SK-N-SH (cell line): ENCODE data around the gene RBBP7. TPM values are rescaled to one million over a fixed set of nuclear protein-coding genes. Genes with fewer than 3 reads are reported as not detected.

Source experiments
- CTCF ChIA-PET: fragments of 300-600, 350-600 bp; formaldehyde crosslinking; extraction: SDS; loops from one replicate; lab custom pipeline; 2021; lab: Yijun Ruan, JAX
- POLR2A ChIA-PET: fragments of 350-600 bp; sonication (Branson Sonifier 250); formaldehyde crosslinking; extraction: SDS; loops from one replicate; lab custom pipeline; 2020; ENCODE audit warnings: antibody characterized with exemption, inconsistent platforms; lab: Yijun Ruan, JAX
- DNase-seq: peaks from one replicate; pipeline ENCODE4 v3.0.0; 2012
- H2AFZ ChIP-seq: fragments of 200-600 bp; sonication (generic); 2 replicates; pipeline ENCODE4 v1.8.1; 2016; ENCODE audit warnings: antibody characterized with exemption, mild to moderate bottlenecking, low read depth
- H3F3A ChIP-seq: fragments of 200-600 bp; sonication (generic); replicated peaks from 2 replicates; pipeline ENCODE3; 2016; ENCODE audit warnings: antibody characterized with exemption, mild to moderate bottlenecking; ENCODE audit not compliant: insufficient read depth
- H3K27ac ChIP-seq, 2 experiments: fragments of 200-500 bp in 1 of 2; fragments of 200-600 bp in 1 of 2; sonication (Bioruptor generic) in 1 of 2; sonication (generic), shearing (Covaris generic) in 1 of 2; 2 replicates each; pipeline versions ENCODE4 v1.5.1 to v1.6.1; 2014 to 2016; ENCODE audit warnings: low read depth in 2 of 2, inconsistent platforms in 1 of 2, low read length in 1 of 2, mild to moderate bottlenecking in 1 of 2, mixed read lengths in 1 of 2
- H3K27me3 ChIP-seq: fragments of 200-600 bp; sonication (generic), shearing (Covaris generic); 2 replicates; pipeline ENCODE4 v1.6.1; 2016; ENCODE audit warnings: mixed run types; ENCODE audit not compliant: insufficient read depth
- H3K36me3 ChIP-seq, 2 experiments: fragments of 200-500 bp in 1 of 2; fragments of 200-600 bp in 1 of 2; sonication (Bioruptor generic) in 1 of 2; sonication (generic) in 1 of 2; replicated peaks in 1 of 2; 2 replicates each; pipeline versions ENCODE3 to v1.5.1; 2014 to 2016; ENCODE audit warnings: low read length in 1 of 2, mild to moderate bottlenecking in 1 of 2; ENCODE audit not compliant: insufficient read depth in 2 of 2, control insufficient read depth in 1 of 2
- H3K4me1 ChIP-seq, 2 experiments: fragments of 200-500 bp in 1 of 2; fragments of 200-600 bp in 1 of 2; sonication (Bioruptor generic) in 1 of 2; sonication (generic), shearing (Covaris generic) in 1 of 2; 2 replicates each; pipeline versions ENCODE4 v1.5.1 to v1.6.1; 2014 to 2016; ENCODE audit warnings: low read depth in 1 of 2, low read length in 1 of 2, mixed run types in 1 of 2; ENCODE audit not compliant: insufficient read depth in 2 of 2, control insufficient read depth in 1 of 2
- H3K4me2 ChIP-seq: fragments of 200-600 bp; sonication (generic), shearing (Covaris generic); 2 replicates; pipeline ENCODE4 v1.6.1; 2017; ENCODE audit warnings: mixed run types
- H3K4me3 ChIP-seq, 2 experiments: fragments of 200-500 bp in 1 of 2; fragments of 200-600 bp in 1 of 2; sonication (Bioruptor generic) in 1 of 2; sonication (generic), shearing (Covaris generic) in 1 of 2; 2 replicates each; pipeline versions ENCODE4 v1.5.1 to v1.8.1; 2014 to 2016; ENCODE audit warnings: low read depth in 2 of 2, inconsistent platforms in 1 of 2, low read length in 1 of 2, mild to moderate bottlenecking in 1 of 2, mixed read lengths in 1 of 2, moderate library complexity in 1 of 2
- H3K79me2 ChIP-seq: fragments of 200-600 bp; sonication (generic); 2 replicates; pipeline ENCODE4 v1.8.1; 2017; ENCODE audit warnings: mild to moderate bottlenecking; ENCODE audit not compliant: insufficient read depth
- H3K9ac ChIP-seq: fragments of 200-600 bp; sonication (generic); 2 replicates; pipeline ENCODE4 v1.6.1; 2017; ENCODE audit warnings: mixed run types
- H3K9me2 ChIP-seq: fragments of 200-600 bp; sonication (generic); 2 replicates; pipeline ENCODE4 v1.6.1; 2017; ENCODE audit warnings: mixed run types
- H3K9me3 ChIP-seq: fragments of 200-600 bp; sonication (generic); 2 replicates; pipeline ENCODE4 v1.6.1; 2017; ENCODE audit warnings: mixed run types, mild to moderate bottlenecking, moderate library complexity
- H4K20me1 ChIP-seq: fragments of 200-600 bp; sonication (generic); 2 replicates; pipeline ENCODE4 v1.6.1; 2017; ENCODE audit warnings: mild to moderate bottlenecking, mixed run types; ENCODE audit not compliant: insufficient read depth
- CHD2 ChIP-seq: fragments of 150-350 bp; IDR thresholded peaks from 2 replicates; pipeline ENCODE4 v1.6.1; 2018; ENCODE audit warnings: low read length; ENCODE audit not compliant: partially characterized antibody
- FOSL2 ChIP-seq: IDR thresholded peaks from 2 replicates; pipeline ENCODE4 v1.4.0; 2012; ENCODE audit warnings: low read depth, mild to moderate bottlenecking, moderate library complexity, borderline replicate concordance
- FOXM1 ChIP-seq: IDR thresholded peaks from 2 replicates; pipeline ENCODE4 v1.4.0; 2012; ENCODE audit warnings: low read depth, mild to moderate bottlenecking
- GABPA ChIP-seq: IDR thresholded peaks from 2 replicates; pipeline ENCODE4 v1.4.0; 2012; ENCODE audit warnings: low read depth, mild to moderate bottlenecking
- GATA2 ChIP-seq: sonication (generic); formaldehyde crosslinking; IDR thresholded peaks from 2 replicates; pipeline ENCODE4 v1.5.0; 2020; ENCODE audit warnings: mild to moderate bottlenecking, missing genetic modification reagents
- JUND ChIP-seq: IDR thresholded peaks from 2 replicates; pipeline ENCODE4 v1.4.0; 2012
- MEF2A ChIP-seq: IDR thresholded peaks from 2 replicates; pipeline ENCODE4 v1.4.0; 2012; ENCODE audit warnings: low read depth, borderline replicate concordance
- MXI1 ChIP-seq: IDR thresholded peaks from 2 replicates; pipeline ENCODE4 v1.6.1; 2012; ENCODE audit warnings: mild to moderate bottlenecking, low read depth, low read length, improper control_type of control experiment
- NFIC ChIP-seq: IDR thresholded peaks from 2 replicates; pipeline ENCODE4 v1.4.0; 2012; ENCODE audit warnings: borderline replicate concordance
- PBX3 ChIP-seq: IDR thresholded peaks from 2 replicates; pipeline ENCODE4; 2012
- POLR2AphosphoS5 ChIP-seq: IDR thresholded peaks from 2 replicates; pipeline ENCODE4 v1.6.1; 2012; ENCODE audit warnings: low read depth, low read length
- RFX5 ChIP-seq: IDR thresholded peaks from 2 replicates; pipeline ENCODE4 v1.6.1; 2012; ENCODE audit warnings: mild to moderate bottlenecking, improper control_type of control experiment, low read length
- SIN3A ChIP-seq: IDR thresholded peaks from 2 replicates; pipeline ENCODE4 v1.6.1; 2012; ENCODE audit warnings: low read depth, mild to moderate bottlenecking, low read length, moderate library complexity, borderline replicate concordance
- TCF12 ChIP-seq: IDR thresholded peaks from 2 replicates; pipeline ENCODE4 v1.4.0; 2012
- USF1 ChIP-seq: IDR thresholded peaks from 2 replicates; pipeline ENCODE4 v1.4.0; 2012; ENCODE audit warnings: low read depth, borderline replicate concordance
- YY1 ChIP-seq: IDR thresholded peaks from 2 replicates; pipeline ENCODE4 v1.4.0; 2012; ENCODE audit warnings: low read depth, mild to moderate bottlenecking
- WGBS: methylation state at CpG from one replicate; pipeline ENCODE4 v1.1.6; 2017; ENCODE audit warnings: low lambda C conversion rate; 5-methylcytosine and 5-hydroxymethylcytosine counted together
- polyA plus RNA-seq, 3 experiments: library from polyadenylated mRNA; depleted of rRNA; stranded (reverse); fragments of >200 nt; gene quantifications; 2 replicates each; pipeline ENCODE4 v1.2.3, GENCODE V29; 2012
- TF ChIP-seq, protein P1 (sequence below): fragments of 150-350 bp; IDR thresholded peaks from 2 replicates; pipeline ENCODE4 v1.6.1; 2016; ENCODE audit warnings: mild to moderate bottlenecking, low read depth, low read length
- TF ChIP-seq, protein P2 (sequence below): IDR thresholded peaks from 2 replicates; pipeline ENCODE4 v1.4.0; 2012; ENCODE audit warnings: low read depth
- TF ChIP-seq, protein P3 (sequence below): fragments of 200-600 bp; sonication (generic); IDR thresholded peaks from 2 replicates; pipeline ENCODE4 v1.6.1; 2017; ENCODE audit warnings: antibody characterized with exemption, mild to moderate bottlenecking, moderate library complexity

The RBBP7 gene
- polyA plus RNA-seq, 1 of the 3 experiments (the other 2 are of a cell fraction) = 172 TPM

DNA sequence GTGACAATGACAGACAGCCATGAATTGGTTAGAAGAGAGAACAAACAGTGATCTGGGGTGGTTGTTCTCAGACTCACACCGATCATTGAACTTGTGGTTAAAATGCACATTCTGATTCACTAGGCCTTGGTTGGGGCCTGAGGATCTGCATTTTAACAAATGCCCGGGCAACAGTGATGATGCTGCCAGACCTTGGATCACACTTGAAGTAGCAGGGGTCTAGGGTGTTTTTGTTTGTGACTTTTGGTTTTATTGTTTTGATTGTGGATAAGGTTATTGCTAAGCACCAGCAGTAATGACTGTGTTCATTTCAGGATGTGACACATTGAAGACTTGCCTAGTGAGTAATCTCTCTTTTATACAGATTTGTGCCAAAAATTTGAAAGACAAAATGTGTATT, 47.4 kb downstream of the RBBP7 start:
- Histone ChIP-seq H3K79me2 (peaks cover 8% of the 10 kb centered on the region; the same call in 1 of the 2 replicates), H3K4me1 (peaks cover 8 to 20% of the 10 kb centered on the region in 2 experiments; a peak in 2 of 4 replicates), H3K4me3 (no peak overlapping the region), H3K27me3 (no peaks in the 10 kb centered on the region), H3K9me2 (no peaks in the 10 kb centered on the region), H3F3A (peaks cover 42% of the 10 kb centered on the region), H4K20me1 (no peaks in the 10 kb centered on the region), H3K36me3 (peaks cover 27 to 32% of the 10 kb centered on the region in 2 experiments), H3K4me2 (peak overlapping the region; percentile 20; the same call in 1 of the 2 replicates), H3K9ac (peak overlapping the region; percentile 48), H2AFZ (no peak overlapping the region), H3K27ac (peak overlapping the region in 1 of 2 experiments; percentile 90; a peak in 2 of 4 replicates), H3K9me3 (no peaks in the 10 kb centered on the region)
- 58% methylated on average over 2 of the region's 2 CpGs for WGBS
- ChIA-PET CTCF (interaction anchor here (1.3 kb wide), 1 partner anchor 70 kb away, joined by 3 read pairs; no protein-coding TSS in a partner anchor), POLR2A (no interaction called here)
- TF ChIP-seq PBX3 (peak; percentile 42; the same call in 1 of the 2 replicates), POLR2AphosphoS5 (peak; percentile 18; the same call in 1 of the 2 replicates), JUND (peak; percentile 64), CHD2 (no peak), TCF12 (peak; percentile 46; the same call in 1 of the 2 replicates), MEF2A (no peak), SIN3A (no peak), NFIC (peak; percentile 74), FOSL2 (peak; percentile 79)
- no peak for DNase-seq

- Histone ChIP-seq H3K27ac (no peak overlapping the region; a peak in 1 of 4 replicates), H3K9ac (no peak overlapping the region), H3K36me3 (peaks cover 27 to 28% of the 10 kb centered on the region in 2 experiments), H3K4me3 (no peak overlapping the region), H3K79me2 (peaks cover 22% of the 10 kb centered on the region; the same call in 1 of the 2 replicates), H3K9me3 (no peaks in the 10 kb centered on the region), H4K20me1 (no peaks in the 10 kb centered on the region), H3K27me3 (no peaks in the 10 kb centered on the region), H3K9me2 (no peaks in the 10 kb centered on the region), H3K4me1 (peaks cover 0 to 7% of the 10 kb centered on the region in 2 experiments; a peak in 1 of 4 replicates), H2AFZ (no peak overlapping the region), H3K4me2 (no peak overlapping the region), H3F3A (peaks cover 18% of the 10 kb centered on the region)
- WGBS = 87% methylated on average over 5 of the region's 5 CpGs
- CTCF ChIA-PET = interaction anchor here (1.0 to 2.0 kb wide), 4 partner anchors 11 to 227 kb away, joined by 3 to 9 read pairs (median 4); no protein-coding TSS in a partner anchor
- POLR2A ChIA-PET = no interaction called here
- DNase-seq = no peak
- TF ChIP-seq YY1 (no peak), MXI1 (no peak), GABPA (no peak), RFX5 (no peak), GATA2 (CRISPR knock-in tag) (no peak), SIN3A (no peak), USF1 (no peak), PBX3 (no peak), FOXM1 (no peak), TCF12 (no peak), NFIC (no peak)
- TF ChIP-seq, protein P1, sequence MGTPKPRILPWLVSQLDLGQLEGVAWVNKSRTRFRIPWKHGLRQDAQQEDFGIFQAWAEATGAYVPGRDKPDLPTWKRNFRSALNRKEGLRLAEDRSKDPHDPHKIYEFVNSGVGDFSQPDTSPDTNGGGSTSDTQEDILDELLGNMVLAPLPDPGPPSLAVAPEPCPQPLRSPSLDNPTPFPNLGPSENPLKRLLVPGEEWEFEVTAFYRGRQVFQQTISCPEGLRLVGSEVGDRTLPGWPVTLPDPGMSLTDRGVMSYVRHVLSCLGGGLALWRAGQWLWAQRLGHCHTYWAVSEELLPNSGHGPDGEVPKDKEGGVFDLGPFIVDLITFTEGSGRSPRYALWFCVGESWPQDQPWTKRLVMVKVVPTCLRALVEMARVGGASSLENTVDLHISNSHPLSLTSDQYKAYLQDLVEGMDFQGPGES = no peak
- TF ChIP-seq, protein P2, sequence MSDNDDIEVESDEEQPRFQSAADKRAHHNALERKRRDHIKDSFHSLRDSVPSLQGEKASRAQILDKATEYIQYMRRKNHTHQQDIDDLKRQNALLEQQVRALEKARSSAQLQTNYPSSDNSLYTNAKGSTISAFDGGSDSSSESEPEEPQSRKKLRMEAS = no peak
- TF ChIP-seq, protein P3, sequence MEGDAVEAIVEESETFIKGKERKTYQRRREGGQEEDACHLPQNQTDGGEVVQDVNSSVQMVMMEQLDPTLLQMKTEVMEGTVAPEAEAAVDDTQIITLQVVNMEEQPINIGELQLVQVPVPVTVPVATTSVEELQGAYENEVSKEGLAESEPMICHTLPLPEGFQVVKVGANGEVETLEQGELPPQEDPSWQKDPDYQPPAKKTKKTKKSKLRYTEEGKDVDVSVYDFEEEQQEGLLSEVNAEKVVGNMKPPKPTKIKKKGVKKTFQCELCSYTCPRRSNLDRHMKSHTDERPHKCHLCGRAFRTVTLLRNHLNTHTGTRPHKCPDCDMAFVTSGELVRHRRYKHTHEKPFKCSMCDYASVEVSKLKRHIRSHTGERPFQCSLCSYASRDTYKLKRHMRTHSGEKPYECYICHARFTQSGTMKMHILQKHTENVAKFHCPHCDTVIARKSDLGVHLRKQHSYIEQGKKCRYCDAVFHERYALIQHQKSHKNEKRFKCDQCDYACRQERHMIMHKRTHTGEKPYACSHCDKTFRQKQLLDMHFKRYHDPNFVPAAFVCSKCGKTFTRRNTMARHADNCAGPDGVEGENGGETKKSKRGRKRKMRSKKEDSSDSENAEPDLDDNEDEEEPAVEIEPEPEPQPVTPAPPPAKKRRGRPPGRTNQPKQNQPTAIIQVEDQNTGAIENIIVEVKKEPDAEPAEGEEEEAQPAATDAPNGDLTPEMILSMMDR = no peak
Observed at GRCh38 chrX:16819634-16820033, 50.5 kb downstream of the RBBP7 start.
